Heart right ventricle (tissue), 16 donors: ENCODE results near the gene DDIT3. TPM values are rescaled to one million over a fixed set of nuclear protein-coding genes. Genes with fewer than 3 reads are reported as not detected.

Source experiments
- ATAC-seq, 8 donors: fragments of 200-7000 bp; cut with Tn5 transposase; one replicate each; pipeline ENCODE4 v1.9.1; 2020; ENCODE audit warnings: mild to moderate bottlenecking in 8 of 8, moderate library complexity in 8 of 8, moderate number of reproducible peaks in 1 of 8
- DNase-seq, 2 donors: peaks; one replicate each; pipeline ENCODE4 v3.0.0-alpha.2; 2020
- H3K27ac ChIP-seq, 10 donors: fragments of 200-600 bp; sonication (generic) in 2 of 10; one replicate each; pipeline versions ENCODE4 v1.5.0 to v1.8.0; 2020 to 2022; ENCODE audit warnings: mild to moderate bottlenecking in 3 of 10
- H3K27me3 ChIP-seq, 7 donors: fragments of 200-600 bp; one replicate each; pipeline ENCODE4 v1.8.0; 2021 to 2022; ENCODE audit warnings: mild to moderate bottlenecking in 2 of 7
- H3K36me3 ChIP-seq, 9 donors: fragments of 200-600 bp; sonication (generic) in 1 of 9; one replicate each; pipeline versions ENCODE4 v1.5.0 to v1.8.0; 2020 to 2022; ENCODE audit warnings: mild to moderate bottlenecking in 2 of 9
- H3K4me1 ChIP-seq, 9 donors: fragments of 200-600 bp; sonication (generic) in 1 of 9; one replicate each; pipeline versions ENCODE4 v1.5.0 to v1.8.0; 2020 to 2022; ENCODE audit warnings: mild to moderate bottlenecking in 4 of 9
- H3K4me3 ChIP-seq, 10 donors: fragments of 200-600 bp; sonication (generic) in 2 of 10; one replicate each; pipeline versions ENCODE4 v1.5.0 to v1.8.0; 2020 to 2022; ENCODE audit warnings: mild to moderate bottlenecking in 7 of 10, moderate library complexity in 2 of 10
- H3K9me3 ChIP-seq, 11 donors: fragments of 200-600 bp in 10 of 11; sonication (generic) in 2 of 11; one replicate each; pipeline versions ENCODE4 v1.5.0 to v1.8.0; 2013 to 2022; ENCODE audit warnings: mild to moderate bottlenecking in 2 of 11, control low read depth in 1 of 11, moderate library complexity in 1 of 11
- WGBS, 2 donors: extraction: QIAGEN DNeasy Blood & Tissue Kit; methylation state at CpG; one replicate each; pipeline ENCODE4 v1.1.7; 2013; ENCODE audit warnings: inconsistent platforms in 1 of 2; 5-methylcytosine and 5-hydroxymethylcytosine counted together
- intact Hi-C, 10 donors: fragments of 100-400 bp; cut with DNase I; formaldehyde crosslinking; loops; one replicate each; pipeline versions ENCODE4 v1.11.1 to v1.14.2; 2022
- polyA plus RNA-seq, 2 donors: library from polyadenylated mRNA; stranded (reverse); fragments of 200-250 nt; gene quantifications; one replicate each; pipeline ENCODE4 v1.2.3, GENCODE V29; 2013
- total RNA-seq, 10 donors: library from RNA; stranded (reverse); fragmentation: NEBNext Ultra II Directional in 3 of 10; extraction: Animal tissue kit (Norgen Biotek cat#: 25700) in 3 of 10; gene quantifications; one replicate each; pipeline versions ENCODE4 v1.2.1 to v1.2.4, GENCODE V29; 2021 to 2023
- TF ChIP-seq, protein P1 (sequence below), 9 donors: fragments of 200-600 bp; sonication (generic) in 2 of 9; IDR thresholded peaks; one replicate each; pipeline versions ENCODE4 v1.5.0 to v1.8.0; 2021 to 2022; ENCODE audit warnings: antibody characterized with exemption in 9 of 9, mild to moderate bottlenecking in 5 of 9, moderate library complexity in 1 of 9
- donor health status: Arrhythmogenic right ventricular cardiomyopathy.
- donor health status: ischemic (EF 13 %, LVEDD 7.1; RV severe dilation, severe dysfunction).
- donor health status: healthy with polysubstance abuse.
- donor health status: DM: no; HTN: yes; CAD: no.
- donor health status: DM: no; HTN: no; CAD: no.
- donor health status: ischemic (EF 25% LVEDD 6.9; RV normal size, moderate dysfunction).
- donor health status: ischemic (EF 25% LVEDD 5.7; RV mildly dilated, moderate dysfunction).
- donor health status: healthy.
- donor health status: DM: yes; HTN: yes; CAD: no.
- donor health status: Ischemic cardiomyopathy.
- donor health status: ischemic (EF 35%, LVEDD 5.7; RV mildly dilated, moderate dysfunction).
- donor health status: nonischemic (EF 11% LVEDD 7.7; RV severe dilation, severe dysfunction).
- donor health status: DM: yes; HTN: yes; CAD: no.
- donor health status: PGD.
- donor health status: ischemic (EF 29% LVEDD 5.4; RV normal size, mild dysfunction).
- donor health status: nonischemic (EF 23%, LVEDD 6.1; RV moderate dilation, normal function).

DDIT3 gene
- total and polyA plus RNA-seq, 12 donors = 11.2 to 106 (median 24.9) TPM

DNA sequence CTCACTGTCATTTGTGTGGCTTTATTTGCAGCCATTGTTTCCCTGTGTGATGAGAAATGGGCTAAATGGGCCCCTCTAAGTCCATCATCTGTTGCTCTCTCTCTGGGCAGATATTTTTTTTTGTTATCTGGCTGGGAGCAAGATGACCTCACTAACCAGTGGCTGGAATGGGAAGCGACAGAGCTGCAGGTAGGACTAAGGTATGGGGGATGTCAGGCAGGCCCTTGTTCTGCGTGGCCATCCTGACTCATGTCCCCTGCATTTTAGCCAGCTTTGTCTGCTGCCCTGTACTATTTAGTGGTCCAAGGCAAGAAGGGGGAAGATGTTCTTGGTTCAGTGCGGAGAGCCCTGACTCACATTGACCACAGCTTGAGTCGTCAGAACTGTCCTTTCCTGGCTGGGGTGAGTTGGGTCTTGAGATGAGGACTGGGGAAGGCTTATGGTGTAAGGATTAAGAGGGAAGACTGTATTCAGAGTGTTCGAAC, 31.1 kb downstream of the DDIT3 start:
- Histone ChIP-seq H3K27ac (no peak overlapping the region), H3K4me1 (peaks cover 9 to 21% (median 13%) of the 10 kb centered on the region in 9 donors), H3K4me3 (peak overlapping the region in 7 of 10 donors; percentile 67 to 96 (median 82)), H3K27me3 (no peaks in the 10 kb centered on the region), H3K9me3 (no peaks in the 10 kb centered on the region), H3K36me3 (peaks cover 0 to 44% (median 23%) of the 10 kb centered on the region in 9 donors)
- 89 to 91% methylated on average over 5 of the region's 5 CpGs for WGBS, 2 donors
- ATAC-seq = no peak
- TF ChIP-seq, protein P1, sequence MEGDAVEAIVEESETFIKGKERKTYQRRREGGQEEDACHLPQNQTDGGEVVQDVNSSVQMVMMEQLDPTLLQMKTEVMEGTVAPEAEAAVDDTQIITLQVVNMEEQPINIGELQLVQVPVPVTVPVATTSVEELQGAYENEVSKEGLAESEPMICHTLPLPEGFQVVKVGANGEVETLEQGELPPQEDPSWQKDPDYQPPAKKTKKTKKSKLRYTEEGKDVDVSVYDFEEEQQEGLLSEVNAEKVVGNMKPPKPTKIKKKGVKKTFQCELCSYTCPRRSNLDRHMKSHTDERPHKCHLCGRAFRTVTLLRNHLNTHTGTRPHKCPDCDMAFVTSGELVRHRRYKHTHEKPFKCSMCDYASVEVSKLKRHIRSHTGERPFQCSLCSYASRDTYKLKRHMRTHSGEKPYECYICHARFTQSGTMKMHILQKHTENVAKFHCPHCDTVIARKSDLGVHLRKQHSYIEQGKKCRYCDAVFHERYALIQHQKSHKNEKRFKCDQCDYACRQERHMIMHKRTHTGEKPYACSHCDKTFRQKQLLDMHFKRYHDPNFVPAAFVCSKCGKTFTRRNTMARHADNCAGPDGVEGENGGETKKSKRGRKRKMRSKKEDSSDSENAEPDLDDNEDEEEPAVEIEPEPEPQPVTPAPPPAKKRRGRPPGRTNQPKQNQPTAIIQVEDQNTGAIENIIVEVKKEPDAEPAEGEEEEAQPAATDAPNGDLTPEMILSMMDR (IDR thresholded peaks at IDR 0.05) = no peak
- DNase-seq = no peak
- intact Hi-C loops = loop anchor here in 1 of 10 donors (2.0 kb wide), 1 partner anchor 26 kb away; no protein-coding TSS in a partner anchor

DNA sequence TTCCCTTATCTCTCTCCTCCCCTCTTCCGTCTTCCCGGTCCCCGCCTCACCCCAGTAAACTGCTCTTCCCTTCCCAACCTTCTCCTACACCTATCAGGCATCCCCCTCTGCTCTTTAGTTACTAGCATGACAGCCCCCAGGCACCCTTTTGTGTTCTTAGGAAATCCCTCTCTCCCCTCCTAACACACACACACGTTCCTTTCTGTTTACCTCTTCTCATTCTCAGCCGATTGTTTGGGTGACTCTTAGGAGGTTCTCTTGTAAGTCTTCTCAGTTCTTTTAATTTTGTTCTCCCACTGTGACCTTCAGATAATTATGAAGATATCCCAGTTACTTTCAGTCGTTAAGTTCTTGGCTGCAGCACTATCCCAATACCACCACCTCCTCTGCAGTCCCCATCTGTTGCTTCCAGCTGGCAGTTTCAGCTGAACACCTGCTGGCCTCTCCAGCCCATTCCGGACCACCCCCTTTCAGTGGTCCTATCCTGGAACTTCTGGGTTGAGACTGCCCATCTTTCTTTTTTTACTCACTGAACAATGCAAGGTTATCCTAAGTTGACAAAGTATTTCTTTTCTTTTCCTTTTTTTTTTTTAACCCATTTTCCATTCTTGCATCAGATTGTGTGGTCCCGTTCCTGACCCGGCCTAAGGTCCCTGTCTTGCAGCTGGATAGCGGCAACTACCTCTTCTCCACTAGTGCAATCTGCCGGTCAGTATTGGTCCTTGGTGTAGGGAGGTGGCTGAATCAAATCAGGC, 31.7 kb downstream of the DDIT3 start:
- H3K4me1 ChIP-seq = peaks cover 9 to 21% (median 13%) of the 10 kb centered on the region in 9 donors
- H3K27ac ChIP-seq = peak overlapping the region in 9 of 10 donors; percentile 23 to 90 (median 73)
- peaks cover 0 to 41% (median 23%) of the 10 kb centered on the region in 9 donors for H3K36me3 ChIP-seq
- TF ChIP-seq, protein P1 (IDR thresholded peaks at IDR 0.05) = no peak
- H3K9me3 ChIP-seq = no peaks in the 10 kb centered on the region
- WGBS, 2 donors = 32 to 38% methylated on average over 11 of the region's 11 CpGs
- intact Hi-C loops = loop anchor here in 1 of 10 donors (2.0 kb wide), 1 partner anchor 26 kb away; no protein-coding TSS in a partner anchor
- DNase-seq (no peak), ATAC-seq (peak in 3 of 8 donors; percentile 1 to 23 (median 21))
- peak overlapping the region; percentile 67 to 96 (median 84) for H3K4me3 ChIP-seq
- no peaks in the 10 kb centered on the region for H3K27me3 ChIP-seq

DNA sequence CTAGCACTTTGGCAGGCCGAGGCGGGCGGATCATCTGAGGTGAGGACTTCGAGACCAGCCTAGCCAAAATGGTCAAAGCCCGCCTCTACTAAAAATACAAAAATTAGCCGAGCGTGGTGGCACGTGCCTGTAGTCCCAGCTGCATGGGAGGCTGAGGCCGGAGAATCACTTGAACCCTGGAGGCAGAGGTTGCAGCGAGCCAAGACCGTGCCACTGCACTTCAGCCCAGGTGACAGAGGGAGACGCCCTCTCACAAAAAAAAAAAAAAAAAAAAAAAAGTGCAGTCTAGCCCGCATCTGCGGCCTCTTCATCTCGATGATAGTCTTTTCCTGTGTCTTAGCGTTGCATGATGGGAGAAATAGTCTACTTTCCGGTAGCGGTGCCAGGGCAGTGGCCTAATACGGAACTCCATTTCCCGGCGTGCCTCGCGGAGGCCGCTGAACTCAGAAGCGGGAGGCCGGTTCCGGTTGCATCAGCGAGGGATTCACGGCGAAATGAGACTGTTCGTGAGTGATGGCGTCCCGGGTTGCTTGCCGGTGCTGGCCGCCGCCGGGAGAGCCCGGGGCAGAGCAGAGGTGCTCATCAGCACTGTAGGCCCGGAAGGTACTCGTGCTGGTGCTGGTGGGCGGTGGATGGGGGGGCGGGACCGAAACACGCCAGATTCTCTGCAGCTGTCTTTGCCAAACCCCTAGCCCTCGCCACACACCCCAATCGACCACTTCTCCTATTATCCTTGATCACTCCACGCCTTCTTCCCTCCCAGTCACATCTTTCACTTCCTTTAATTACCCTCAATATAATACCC, 32.5 kb downstream of the DDIT3 start, which contains the start of gene MARS1:
Gene MARS1, plus strand, starts transcription at position 472 of the 805 bp plus-strand sequence. Its CDS starts 23 bp downstream, at position 495.
- ATAC-seq (peak; percentile 95 to 99 (median 99)), DNase-seq (peak; percentile 90 to 95)
- intact Hi-C loops = loop anchor here in 2 of 10 donors (1.0 to 2.0 kb wide), 2 partner anchors 27 to 33 kb away; partner anchors contain the start of gene DDIT3 (in 1 of the 2)
- 8 to 10% methylated on average over 47 of the region's 47 CpGs for WGBS, 2 donors
- TF ChIP-seq, protein P1 (IDR thresholded peaks at IDR 0.05) = peak in 2 of 9 donors; percentile 11 to 26
- peak within 1 kb of the TSS in 9 of 10 donors; percentile 36 to 90 (median 73) for H3K27ac ChIP-seq
- peaks cover 9 to 21% (median 13%) of the 10 kb centered on the region in 9 donors for H3K4me1 ChIP-seq
- peak within 1 kb of the TSS; percentile 67 to 96 (median 84) for H3K4me3 ChIP-seq
- peaks cover 0 to 38% (median 23%) of the 10 kb centered on the region in 9 donors for H3K36me3 ChIP-seq
- H3K27me3 ChIP-seq = no peaks in the 10 kb centered on the region
- H3K9me3 ChIP-seq = no peaks in the 10 kb centered on the region
